ENCODE results near the gene RAB28. TPM values are rescaled to one million over a fixed set of nuclear protein-coding genes. Genes with fewer than 3 reads are reported as not detected.

Gene RAB28
- polyA plus RNA-seq, 1 of the 3 experiments (the other 2 are of a cell fraction) = 10.5 TPM

GRCh38 chr4:13452927-13453579 is 31.1 kb downstream of the RAB28 start:
- Histone ChIP-seq H3K36me3 (replicated peaks in 1 of 2; ENCODE audit: control insufficient read depth in 1 of 2, insufficient read depth in 2 of 2, low read length in 1 of 2) (peaks cover 11 to 23% of the 10 kb centered on the region in 2 experiments), H4K20me1 (ENCODE audit: insufficient read depth) (no peaks in the 10 kb centered on the region), H3K9me3 (no peaks in the 10 kb centered on the region), H3K4me1 (ENCODE audit: control insufficient read depth in 1 of 2, insufficient read depth in 2 of 2, low read depth in 1 of 2, low read length in 1 of 2) (no peaks in the 10 kb centered on the region), H2AFZ (ENCODE audit: low read depth) (no peak overlapping the region), H3K79me2 (ENCODE audit: insufficient read depth) (no peaks in the 10 kb centered on the region; the same call in 1 of the 2 replicates), H3F3A (replicated peaks; ENCODE audit: insufficient read depth) (peaks cover 4% of the 10 kb centered on the region), H3K27me3 (ENCODE audit: insufficient read depth) (no peaks in the 10 kb centered on the region), H3K9ac (no peak overlapping the region), H3K27ac (ENCODE audit: low read depth in 2 of 2, low read length in 1 of 2) (no peak overlapping the region), H3K4me2 (no peak overlapping the region), H3K4me3 (ENCODE audit: low read depth in 2 of 2, low read length in 1 of 2) (no peak overlapping the region), H3K9me2 (no peaks in the 10 kb centered on the region)
- 96% methylated on average over 1 of the region's 1 CpG for WGBS (ENCODE audit: low lambda C conversion rate)
- ChIA-PET CTCF (no interaction called here), POLR2A (no interaction called here)
- no peak for DNase-seq
- TF ChIP-seq YY1 (IDR thresholded peaks at IDR 0.05; ENCODE audit: low read depth) (no peak), ELF1 (IDR thresholded peaks at IDR 0.05) (no peak), EP300 (IDR thresholded peaks at IDR 0.05; ENCODE audit: borderline replicate concordance in 1 of 2, low read depth in 1 of 2, low read length in 1 of 2) (no peak), MXI1 (IDR thresholded peaks at IDR 0.05; ENCODE audit: low read depth, low read length) (no peak), TCF12 (IDR thresholded peaks at IDR 0.05) (no peak), SMC3 (IDR thresholded peaks at IDR 0.05; ENCODE audit: low read depth, low read length) (no peak), EZH2phosphoT487 (IDR thresholded peaks at IDR 0.05; ENCODE audit: borderline replicate concordance, low read depth) (no peak), SIN3A (IDR thresholded peaks at IDR 0.05; ENCODE audit: borderline replicate concordance, low read depth, low read length) (no peak), POLR2AphosphoS5 (IDR thresholded peaks at IDR 0.05; ENCODE audit: low read depth, low read length) (no peak), PBX3 (IDR thresholded peaks at IDR 0.05) (no peak), NRF1 (IDR thresholded peaks at IDR 0.05; ENCODE audit: low read depth, low read length) (no peak), RFX5 (IDR thresholded peaks at IDR 0.05; ENCODE audit: low read length) (no peak), GABPA (IDR thresholded peaks at IDR 0.05; ENCODE audit: low read depth) (no peak)
- TF ChIP-seq, protein P1, sequence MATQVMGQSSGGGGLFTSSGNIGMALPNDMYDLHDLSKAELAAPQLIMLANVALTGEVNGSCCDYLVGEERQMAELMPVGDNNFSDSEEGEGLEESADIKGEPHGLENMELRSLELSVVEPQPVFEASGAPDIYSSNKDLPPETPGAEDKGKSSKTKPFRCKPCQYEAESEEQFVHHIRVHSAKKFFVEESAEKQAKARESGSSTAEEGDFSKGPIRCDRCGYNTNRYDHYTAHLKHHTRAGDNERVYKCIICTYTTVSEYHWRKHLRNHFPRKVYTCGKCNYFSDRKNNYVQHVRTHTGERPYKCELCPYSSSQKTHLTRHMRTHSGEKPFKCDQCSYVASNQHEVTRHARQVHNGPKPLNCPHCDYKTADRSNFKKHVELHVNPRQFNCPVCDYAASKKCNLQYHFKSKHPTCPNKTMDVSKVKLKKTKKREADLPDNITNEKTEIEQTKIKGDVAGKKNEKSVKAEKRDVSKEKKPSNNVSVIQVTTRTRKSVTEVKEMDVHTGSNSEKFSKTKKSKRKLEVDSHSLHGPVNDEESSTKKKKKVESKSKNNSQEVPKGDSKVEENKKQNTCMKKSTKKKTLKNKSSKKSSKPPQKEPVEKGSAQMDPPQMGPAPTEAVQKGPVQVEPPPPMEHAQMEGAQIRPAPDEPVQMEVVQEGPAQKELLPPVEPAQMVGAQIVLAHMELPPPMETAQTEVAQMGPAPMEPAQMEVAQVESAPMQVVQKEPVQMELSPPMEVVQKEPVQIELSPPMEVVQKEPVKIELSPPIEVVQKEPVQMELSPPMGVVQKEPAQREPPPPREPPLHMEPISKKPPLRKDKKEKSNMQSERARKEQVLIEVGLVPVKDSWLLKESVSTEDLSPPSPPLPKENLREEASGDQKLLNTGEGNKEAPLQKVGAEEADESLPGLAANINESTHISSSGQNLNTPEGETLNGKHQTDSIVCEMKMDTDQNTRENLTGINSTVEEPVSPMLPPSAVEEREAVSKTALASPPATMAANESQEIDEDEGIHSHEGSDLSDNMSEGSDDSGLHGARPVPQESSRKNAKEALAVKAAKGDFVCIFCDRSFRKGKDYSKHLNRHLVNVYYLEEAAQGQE (IDR thresholded peaks at IDR 0.05; ENCODE audit: low read depth, low read length) = no peak
- TF ChIP-seq, protein P2, sequence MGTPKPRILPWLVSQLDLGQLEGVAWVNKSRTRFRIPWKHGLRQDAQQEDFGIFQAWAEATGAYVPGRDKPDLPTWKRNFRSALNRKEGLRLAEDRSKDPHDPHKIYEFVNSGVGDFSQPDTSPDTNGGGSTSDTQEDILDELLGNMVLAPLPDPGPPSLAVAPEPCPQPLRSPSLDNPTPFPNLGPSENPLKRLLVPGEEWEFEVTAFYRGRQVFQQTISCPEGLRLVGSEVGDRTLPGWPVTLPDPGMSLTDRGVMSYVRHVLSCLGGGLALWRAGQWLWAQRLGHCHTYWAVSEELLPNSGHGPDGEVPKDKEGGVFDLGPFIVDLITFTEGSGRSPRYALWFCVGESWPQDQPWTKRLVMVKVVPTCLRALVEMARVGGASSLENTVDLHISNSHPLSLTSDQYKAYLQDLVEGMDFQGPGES (IDR thresholded peaks at IDR 0.05; ENCODE audit: low read depth, low read length) = no peak

Data from SK-N-SH (cell line).